Measurements from ENCODE around the gene CNTN4.

CNTN4 gene

DNA sequence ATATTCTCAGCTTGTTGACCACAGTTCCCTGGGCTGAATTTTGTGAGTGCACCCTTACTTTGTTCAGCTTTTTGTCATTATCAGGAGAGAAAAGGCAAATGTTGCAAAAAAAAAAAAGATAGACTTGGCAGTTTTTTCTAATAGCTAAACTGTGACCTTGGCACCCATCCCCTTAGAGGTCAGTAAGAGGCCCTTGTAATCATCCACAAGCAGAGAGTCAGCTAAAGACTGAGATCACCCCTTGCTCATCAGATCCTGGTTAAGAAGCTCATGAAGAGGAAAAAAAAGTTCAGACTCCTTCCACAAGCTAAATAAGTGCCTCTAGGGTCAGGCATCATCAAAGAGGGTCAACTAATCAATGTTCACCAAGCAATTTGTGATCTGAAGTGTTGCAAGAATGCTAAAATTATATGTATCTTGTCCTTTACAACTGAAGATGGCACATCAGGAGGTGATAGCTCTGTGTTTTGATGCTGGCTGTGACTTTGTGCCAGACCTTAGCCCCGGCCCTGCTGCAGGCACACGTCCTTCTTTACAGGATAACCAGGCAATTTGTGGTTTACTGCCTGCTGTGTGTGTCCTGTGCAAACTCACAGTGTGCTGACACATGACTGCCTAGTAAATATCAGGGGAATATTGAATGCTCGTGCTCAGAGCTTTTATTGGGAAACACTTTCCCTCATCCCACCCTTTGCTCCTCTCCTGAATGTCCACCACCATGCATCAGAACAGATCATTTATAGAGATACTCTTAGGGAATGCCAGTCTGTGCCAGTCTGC, 748.6 kb downstream of the CNTN4 start:
- TF ChIP-seq CTCF (IDR thresholded peaks at IDR 0.05; ENCODE audit: low read depth, low read length, missing control alignments): no peak
- DNase-seq (ENCODE audit: low read depth): no peak
- no peak overlapping the region for H3K4me3 ChIP-seq (ENCODE audit: low read depth, low read length)

GRCh38 chr3:2849092-2849491, 750.4 kb downstream of the CNTN4 start:
- no peak for DNase-seq (ENCODE audit: low read depth)
- no peak overlapping the region for H3K4me3 ChIP-seq (ENCODE audit: low read depth, low read length)
- no peak for TF ChIP-seq CTCF (IDR thresholded peaks at IDR 0.05; ENCODE audit: low read depth, low read length, missing control alignments)

- H3K4me3 ChIP-seq (ENCODE audit: low read depth, low read length): no peak overlapping the region
- TF ChIP-seq CTCF (IDR thresholded peaks at IDR 0.05; ENCODE audit: low read depth, low read length, missing control alignments): no peak
- DNase-seq (ENCODE audit: low read depth): no peak
Measured at GRCh38 chr3:2850701-2851100, 752.0 kb downstream of the CNTN4 start.

DNA sequence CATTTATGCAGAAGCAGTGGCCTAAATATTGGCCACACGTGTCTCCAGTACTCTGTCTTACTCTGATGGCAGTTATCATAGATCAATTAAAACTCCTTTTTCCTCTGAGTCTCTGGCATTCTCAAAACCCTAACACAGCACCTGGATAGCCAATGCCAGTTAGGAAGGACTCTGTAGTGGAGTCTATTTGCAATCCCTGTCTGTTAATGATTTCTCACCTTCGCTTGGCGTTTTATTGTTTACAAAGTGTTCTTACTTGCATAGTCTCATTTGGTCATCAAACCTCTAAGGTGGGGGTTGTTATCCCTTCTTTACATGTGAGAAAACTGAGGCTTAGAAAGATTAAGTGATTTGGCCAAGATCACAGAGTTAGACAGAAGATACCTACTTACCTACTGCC, 752.7 kb downstream of the CNTN4 start:
- no peak for DNase-seq (ENCODE audit: low read depth)
- no peak overlapping the region for H3K4me3 ChIP-seq (ENCODE audit: low read depth, low read length)
- no peak for TF ChIP-seq CTCF (IDR thresholded peaks at IDR 0.05; ENCODE audit: low read depth, low read length, missing control alignments)

DNA sequence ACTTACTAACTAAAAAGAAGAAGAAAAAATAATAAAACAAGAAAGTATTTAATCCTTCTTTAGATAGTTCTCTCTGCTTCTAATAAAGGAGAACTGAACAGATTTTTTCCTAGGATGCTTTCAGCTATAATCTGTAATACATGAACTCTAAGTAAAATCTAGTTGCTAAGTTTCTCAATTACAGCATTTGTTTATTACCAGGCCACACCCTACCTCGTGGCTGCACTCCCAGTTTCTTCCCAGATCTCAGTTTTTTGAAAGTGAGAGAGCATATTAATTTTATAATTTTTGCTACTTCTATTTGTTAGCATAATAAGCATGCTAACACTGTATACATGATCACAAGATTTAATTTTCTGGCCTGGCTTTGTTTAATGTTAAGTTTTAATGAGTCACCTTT, 753.2 kb downstream of the CNTN4 start:
- DNase-seq (ENCODE audit: low read depth): no peak
- TF ChIP-seq CTCF (IDR thresholded peaks at IDR 0.05; ENCODE audit: low read depth, low read length, missing control alignments): no peak
- H3K4me3 ChIP-seq (ENCODE audit: low read depth, low read length): no peak overlapping the region

DNA sequence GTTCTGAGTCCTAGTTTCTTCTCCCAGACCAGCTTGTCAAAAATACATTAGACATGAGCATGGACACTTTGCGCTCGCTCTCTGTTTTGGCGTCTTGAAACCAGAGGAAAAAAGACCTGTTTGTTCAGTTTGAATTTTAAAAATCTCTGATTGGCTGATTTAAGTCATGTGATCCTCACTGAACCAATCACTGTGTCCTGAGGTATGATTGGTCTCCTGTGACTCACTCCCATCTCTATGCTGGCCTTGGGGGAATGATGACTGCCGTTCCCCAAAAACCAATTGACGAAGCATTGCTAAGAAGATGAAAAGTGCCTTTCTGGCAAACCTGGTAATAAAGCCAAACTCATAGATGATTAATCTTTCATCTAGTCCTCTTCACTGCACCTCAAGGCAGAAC, 755.0 kb downstream of the CNTN4 start:
- no peak overlapping the region for H3K4me3 ChIP-seq (ENCODE audit: low read depth, low read length)
- no peak for DNase-seq (ENCODE audit: low read depth)
- no peak for TF ChIP-seq CTCF (IDR thresholded peaks at IDR 0.05; ENCODE audit: low read depth, low read length, missing control alignments)
